Stimulated activated CD8-positive, alpha-beta memory T cell treated with anti-CD3 and anti-CD28 coated beads, Interleukin-4, amount 100 ng/mL, for 1 hour (primary cell): ENCODE data around the gene TMA7B.

Experiments
- DNase-seq, 2 donors: peaks; one replicate each; pipeline ENCODE4 v3.0.0-alpha.2; 2020; ENCODE audit warnings: low read depth in 2 of 2, low spot score in 1 of 2

The TMA7B gene

GRCh38 chr22:39959640-39960447 lies at the start of gene TMA7B:
TMA7B (plus strand) TSS chr22:39960397; CDS start chr22:39964375, 3,978 bp downstream.
- DNase-seq, result no peak

GRCh38 chr22:39910876-39911613 lies 49.2 kb upstream of the TMA7B start:
- no peak for DNase-seq

GRCh38 chr22:39913321-39913720 lies 46.9 kb upstream of the TMA7B start:
- DNase-seq, result no peak

- DNase-seq, result no peak
Observed at GRCh38 chr22:39913886-39914285, 46.3 kb upstream of the TMA7B start.

GRCh38 chr22:39914584-39914983 lies 45.6 kb upstream of the TMA7B start:
- DNase-seq, result no peak

GRCh38 chr22:39915295-39915726 lies 44.9 kb upstream of the TMA7B start:
- DNase-seq, result no peak

GRCh38 chr22:39916496-39916895 lies 43.7 kb upstream of the TMA7B start:
- no peak for DNase-seq

- no peak for DNase-seq
Observed at GRCh38 chr22:39917197-39917643, 43.0 kb upstream of the TMA7B start.

GRCh38 chr22:39917776-39918495 lies 42.3 kb upstream of the TMA7B start:
- DNase-seq, result no peak

GRCh38 chr22:39920134-39920743 lies 40.0 kb upstream of the TMA7B start:
- peak in 1 of 2 donors; percentile 42 for DNase-seq

GRCh38 chr22:39923696-39924095 lies 36.5 kb upstream of the TMA7B start:
- DNase-seq, result no peak

GRCh38 chr22:39924286-39924685 lies 35.9 kb upstream of the TMA7B start:
- no peak for DNase-seq

GRCh38 chr22:39925273-39925672 lies 34.9 kb upstream of the TMA7B start:
- no peak for DNase-seq

- no peak for DNase-seq
Observed at GRCh38 chr22:39925909-39926679, 34.1 kb upstream of the TMA7B start.

- no peak for DNase-seq
Observed at GRCh38 chr22:39926753-39927152, 33.4 kb upstream of the TMA7B start.

GRCh38 chr22:39927544-39927943 lies 32.7 kb upstream of the TMA7B start:
- DNase-seq, result no peak

GRCh38 chr22:39928536-39929520 lies 31.4 kb upstream of the TMA7B start:
- no peak for DNase-seq

GRCh38 chr22:39931251-39931650 lies 28.9 kb upstream of the TMA7B start:
- no peak for DNase-seq

- no peak for DNase-seq
Observed at GRCh38 chr22:39932166-39932565, 28.0 kb upstream of the TMA7B start.
